ENCODE results near the gene PUS1. TPM values are rescaled to one million over a fixed set of nuclear protein-coding genes. Genes with fewer than 3 reads are reported as not detected.
A peak's percentile ranks its signal among the peaks of the same experiment; 100 is the strongest.

The PUS1 gene
- total and polyA plus RNA-seq, 9 of the 15 experiments (the other 6 are each of a cell fraction or from before 2014, with no cell fraction given), result 1.9 to 90.8 (median 30.0) TPM

DNA sequence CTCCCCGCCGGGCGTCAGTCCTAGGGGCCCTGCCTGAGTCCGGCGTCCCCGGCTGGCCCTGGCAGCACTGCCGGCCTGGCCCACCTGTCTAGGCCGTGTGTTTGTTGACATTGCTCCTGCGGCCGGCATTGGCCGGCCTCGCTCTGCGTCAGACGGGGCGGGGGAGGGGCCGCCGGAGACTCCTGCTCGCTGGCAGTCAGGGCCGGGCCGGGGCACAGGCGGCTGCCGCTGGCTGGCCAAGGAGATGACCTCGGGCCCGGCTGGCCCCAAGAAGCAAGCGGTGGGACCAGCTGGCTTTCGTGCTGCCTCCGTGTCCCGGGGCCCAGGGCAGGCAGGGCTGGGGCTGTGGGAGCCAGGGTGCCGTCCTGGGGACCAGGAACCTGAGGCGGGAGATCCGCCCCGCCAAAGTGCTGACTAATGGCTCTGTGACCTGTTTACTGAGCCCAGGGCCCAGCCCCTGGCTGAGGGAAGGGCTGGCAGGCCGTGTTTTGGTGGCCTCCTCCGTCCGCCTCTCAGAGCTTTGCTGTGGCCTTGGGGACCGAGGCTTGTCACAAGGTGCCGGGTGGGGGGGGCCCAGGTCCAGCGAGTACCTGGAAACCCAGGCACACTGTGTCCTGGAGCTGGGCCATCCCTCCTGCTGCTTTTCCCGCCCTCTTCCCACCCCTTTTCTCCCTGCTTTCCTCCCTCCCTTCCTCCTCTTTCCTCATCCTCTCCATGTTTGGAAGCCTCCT lies 32.8 kb upstream of the PUS1 start (continued):
- TF ChIP-seq, protein P1, sequence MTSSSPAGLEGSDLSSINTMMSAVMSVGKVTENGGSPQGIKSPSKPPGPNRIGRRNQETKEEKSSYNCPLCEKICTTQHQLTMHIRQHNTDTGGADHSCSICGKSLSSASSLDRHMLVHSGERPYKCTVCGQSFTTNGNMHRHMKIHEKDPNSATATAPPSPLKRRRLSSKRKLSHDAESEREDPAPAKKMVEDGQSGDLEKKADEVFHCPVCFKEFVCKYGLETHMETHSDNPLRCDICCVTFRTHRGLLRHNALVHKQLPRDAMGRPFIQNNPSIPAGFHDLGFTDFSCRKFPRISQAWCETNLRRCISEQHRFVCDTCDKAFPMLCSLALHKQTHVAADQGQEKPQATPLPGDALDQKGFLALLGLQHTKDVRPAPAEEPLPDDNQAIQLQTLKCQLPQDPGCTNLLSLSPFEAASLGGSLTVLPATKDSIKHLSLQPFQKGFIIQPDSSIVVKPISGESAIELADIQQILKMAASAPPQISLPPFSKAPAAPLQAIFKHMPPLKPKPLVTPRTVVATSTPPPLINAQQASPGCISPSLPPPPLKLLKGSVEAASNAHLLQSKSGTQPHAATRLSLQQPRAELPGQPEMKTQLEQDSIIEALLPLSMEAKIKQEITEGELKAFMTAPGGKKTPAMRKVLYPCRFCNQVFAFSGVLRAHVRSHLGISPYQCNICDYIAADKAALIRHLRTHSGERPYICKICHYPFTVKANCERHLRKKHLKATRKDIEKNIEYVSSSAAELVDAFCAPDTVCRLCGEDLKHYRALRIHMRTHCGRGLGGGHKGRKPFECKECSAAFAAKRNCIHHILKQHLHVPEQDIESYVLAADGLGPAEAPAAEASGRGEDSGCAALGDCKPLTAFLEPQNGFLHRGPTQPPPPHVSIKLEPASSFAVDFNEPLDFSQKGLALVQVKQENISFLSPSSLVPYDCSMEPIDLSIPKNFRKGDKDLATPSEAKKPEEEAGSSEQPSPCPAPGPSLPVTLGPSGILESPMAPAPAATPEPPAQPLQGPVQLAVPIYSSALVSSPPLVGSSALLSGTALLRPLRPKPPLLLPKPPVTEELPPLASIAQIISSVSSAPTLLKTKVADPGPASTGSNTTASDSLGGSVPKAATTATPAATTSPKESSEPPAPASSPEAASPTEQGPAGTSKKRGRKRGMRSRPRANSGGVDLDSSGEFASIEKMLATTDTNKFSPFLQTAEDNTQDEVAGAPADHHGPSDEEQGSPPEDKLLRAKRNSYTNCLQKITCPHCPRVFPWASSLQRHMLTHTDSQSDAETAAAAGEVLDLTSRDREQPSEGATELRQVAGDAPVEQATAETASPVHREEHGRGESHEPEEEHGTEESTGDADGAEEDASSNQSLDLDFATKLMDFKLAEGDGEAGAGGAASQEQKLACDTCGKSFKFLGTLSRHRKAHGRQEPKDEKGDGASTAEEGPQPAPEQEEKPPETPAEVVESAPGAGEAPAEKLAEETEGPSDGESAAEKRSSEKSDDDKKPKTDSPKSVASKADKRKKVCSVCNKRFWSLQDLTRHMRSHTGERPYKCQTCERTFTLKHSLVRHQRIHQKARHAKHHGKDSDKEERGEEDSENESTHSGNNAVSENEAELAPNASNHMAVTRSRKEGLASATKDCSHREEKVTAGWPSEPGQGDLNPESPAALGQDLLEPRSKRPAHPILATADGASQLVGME (CRISPR knock-in tag; IDR thresholded peaks at IDR 0.05), result no peak
- TF ChIP-seq KLF1 (tag; IDR thresholded peaks at IDR 0.05), result no peak
- no peak for TF ChIP-seq ZFP91 (CRISPR knock-in tag; IDR thresholded peaks at IDR 0.05)
- TF ChIP-seq, protein P2, sequence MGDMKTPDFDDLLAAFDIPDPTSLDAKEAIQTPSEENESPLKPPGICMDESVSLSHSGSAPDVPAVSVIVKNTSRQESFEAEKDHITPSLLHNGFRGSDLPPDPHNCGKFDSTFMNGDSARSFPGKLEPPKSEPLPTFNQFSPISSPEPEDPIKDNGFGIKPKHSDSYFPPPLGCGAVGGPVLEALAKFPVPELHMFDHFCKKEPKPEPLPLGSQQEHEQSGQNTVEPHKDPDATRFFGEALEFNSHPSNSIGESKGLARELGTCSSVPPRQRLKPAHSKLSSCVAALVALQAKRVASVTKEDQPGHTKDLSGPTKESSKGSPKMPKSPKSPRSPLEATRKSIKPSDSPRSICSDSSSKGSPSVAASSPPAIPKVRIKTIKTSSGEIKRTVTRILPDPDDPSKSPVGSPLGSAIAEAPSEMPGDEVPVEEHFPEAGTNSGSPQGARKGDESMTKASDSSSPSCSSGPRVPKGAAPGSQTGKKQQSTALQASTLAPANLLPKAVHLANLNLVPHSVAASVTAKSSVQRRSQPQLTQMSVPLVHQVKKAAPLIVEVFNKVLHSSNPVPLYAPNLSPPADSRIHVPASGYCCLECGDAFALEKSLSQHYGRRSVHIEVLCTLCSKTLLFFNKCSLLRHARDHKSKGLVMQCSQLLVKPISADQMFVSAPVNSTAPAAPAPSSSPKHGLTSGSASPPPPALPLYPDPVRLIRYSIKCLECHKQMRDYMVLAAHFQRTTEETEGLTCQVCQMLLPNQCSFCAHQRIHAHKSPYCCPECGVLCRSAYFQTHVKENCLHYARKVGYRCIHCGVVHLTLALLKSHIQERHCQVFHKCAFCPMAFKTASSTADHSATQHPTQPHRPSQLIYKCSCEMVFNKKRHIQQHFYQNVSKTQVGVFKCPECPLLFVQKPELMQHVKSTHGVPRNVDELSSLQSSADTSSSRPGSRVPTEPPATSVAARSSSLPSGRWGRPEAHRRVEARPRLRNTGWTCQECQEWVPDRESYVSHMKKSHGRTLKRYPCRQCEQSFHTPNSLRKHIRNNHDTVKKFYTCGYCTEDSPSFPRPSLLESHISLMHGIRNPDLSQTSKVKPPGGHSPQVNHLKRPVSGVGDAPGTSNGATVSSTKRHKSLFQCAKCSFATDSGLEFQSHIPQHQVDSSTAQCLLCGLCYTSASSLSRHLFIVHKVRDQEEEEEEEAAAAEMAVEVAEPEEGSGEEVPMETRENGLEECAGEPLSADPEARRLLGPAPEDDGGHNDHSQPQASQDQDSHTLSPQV (IDR thresholded peaks at IDR 0.05), result peak; percentile 69
- no peak for TF ChIP-seq TCF3 (CRISPR knock-in tag; IDR thresholded peaks at IDR 0.05)
- TF ChIP-seq CSDE1 (IDR thresholded peaks at IDR 0.05), result no peak
- TF ChIP-seq, protein P3, sequence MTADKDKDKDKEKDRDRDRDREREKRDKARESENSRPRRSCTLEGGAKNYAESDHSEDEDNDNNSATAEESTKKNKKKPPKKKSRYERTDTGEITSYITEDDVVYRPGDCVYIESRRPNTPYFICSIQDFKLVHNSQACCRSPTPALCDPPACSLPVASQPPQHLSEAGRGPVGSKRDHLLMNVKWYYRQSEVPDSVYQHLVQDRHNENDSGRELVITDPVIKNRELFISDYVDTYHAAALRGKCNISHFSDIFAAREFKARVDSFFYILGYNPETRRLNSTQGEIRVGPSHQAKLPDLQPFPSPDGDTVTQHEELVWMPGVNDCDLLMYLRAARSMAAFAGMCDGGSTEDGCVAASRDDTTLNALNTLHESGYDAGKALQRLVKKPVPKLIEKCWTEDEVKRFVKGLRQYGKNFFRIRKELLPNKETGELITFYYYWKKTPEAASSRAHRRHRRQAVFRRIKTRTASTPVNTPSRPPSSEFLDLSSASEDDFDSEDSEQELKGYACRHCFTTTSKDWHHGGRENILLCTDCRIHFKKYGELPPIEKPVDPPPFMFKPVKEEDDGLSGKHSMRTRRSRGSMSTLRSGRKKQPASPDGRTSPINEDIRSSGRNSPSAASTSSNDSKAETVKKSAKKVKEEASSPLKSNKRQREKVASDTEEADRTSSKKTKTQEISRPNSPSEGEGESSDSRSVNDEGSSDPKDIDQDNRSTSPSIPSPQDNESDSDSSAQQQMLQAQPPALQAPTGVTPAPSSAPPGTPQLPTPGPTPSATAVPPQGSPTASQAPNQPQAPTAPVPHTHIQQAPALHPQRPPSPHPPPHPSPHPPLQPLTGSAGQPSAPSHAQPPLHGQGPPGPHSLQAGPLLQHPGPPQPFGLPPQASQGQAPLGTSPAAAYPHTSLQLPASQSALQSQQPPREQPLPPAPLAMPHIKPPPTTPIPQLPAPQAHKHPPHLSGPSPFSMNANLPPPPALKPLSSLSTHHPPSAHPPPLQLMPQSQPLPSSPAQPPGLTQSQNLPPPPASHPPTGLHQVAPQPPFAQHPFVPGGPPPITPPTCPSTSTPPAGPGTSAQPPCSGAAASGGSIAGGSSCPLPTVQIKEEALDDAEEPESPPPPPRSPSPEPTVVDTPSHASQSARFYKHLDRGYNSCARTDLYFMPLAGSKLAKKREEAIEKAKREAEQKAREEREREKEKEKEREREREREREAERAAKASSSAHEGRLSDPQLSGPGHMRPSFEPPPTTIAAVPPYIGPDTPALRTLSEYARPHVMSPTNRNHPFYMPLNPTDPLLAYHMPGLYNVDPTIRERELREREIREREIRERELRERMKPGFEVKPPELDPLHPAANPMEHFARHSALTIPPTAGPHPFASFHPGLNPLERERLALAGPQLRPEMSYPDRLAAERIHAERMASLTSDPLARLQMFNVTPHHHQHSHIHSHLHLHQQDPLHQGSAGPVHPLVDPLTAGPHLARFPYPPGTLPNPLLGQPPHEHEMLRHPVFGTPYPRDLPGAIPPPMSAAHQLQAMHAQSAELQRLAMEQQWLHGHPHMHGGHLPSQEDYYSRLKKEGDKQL (CRISPR knock-in tag; IDR thresholded peaks at IDR 0.05; ENCODE audit: borderline replicate concordance), result no peak
- no peak for TF ChIP-seq HNRNPL (IDR thresholded peaks at IDR 0.05; ENCODE audit: low read depth, low read length)
